HEK293 (cell line): ENCODE measurements around the gene YARS1.
A peak's percentile ranks its signal among the peaks of the same experiment; 100 is the strongest.

Experiments used
- CTCF ChIA-PET: fragments of 350-600 bp; formaldehyde crosslinking; extraction: SDS; loops from one replicate; lab custom pipeline; 2021; ENCODE audit warnings: antibody characterized with exemption; lab: Yijun Ruan, JAX
- POLR2A ChIA-PET: fragments of 300-600 bp; formaldehyde crosslinking; extraction: SDS; loops from one replicate; lab custom pipeline; 2020; ENCODE audit warnings: antibody characterized with exemption, inconsistent platforms; lab: Yijun Ruan, JAX
- H3K27ac ChIP-seq: fragments of 200-500 bp; sonication (Bioruptor generic); 2 replicates; pipeline ENCODE4 v1.5.1; 2014; ENCODE audit warnings: low read depth, low read length, control low read depth, inconsistent platforms; ENCODE audit errors: extremely low read depth
- H3K36me3 ChIP-seq, 2 experiments: fragments of 200-500 bp in 1 of 2; sonication (Bioruptor generic) in 1 of 2; 1 replicate in 1 of 2; 2 replicates in 1 of 2; pipeline ENCODE4 v1.5.1; 2014 to 2017; ENCODE audit warnings: inconsistent platforms in 2 of 2, low read length in 2 of 2; ENCODE audit not compliant: control insufficient read depth in 2 of 2, insufficient read depth in 1 of 2
- H3K4me1 ChIP-seq: fragments of 200-500 bp; sonication (Bioruptor generic); 2 replicates; pipeline ENCODE4 v1.5.1; 2014; ENCODE audit warnings: mild to moderate bottlenecking, low read length, inconsistent platforms; ENCODE audit not compliant: control insufficient read depth, insufficient read depth
- H3K4me3 ChIP-seq: 2 replicates; pipeline ENCODE4 v1.5.1; 2011; ENCODE audit warnings: low read depth, mild to moderate bottlenecking, control low read depth, low read length, moderate library complexity
- H3K9me3 ChIP-seq: fragments of 200-500 bp; sonication (Bioruptor generic); 2 replicates; pipeline ENCODE4 v1.5.1; 2014; ENCODE audit warnings: low read depth, low read length, inconsistent platforms; ENCODE audit not compliant: control insufficient read depth, insufficient read depth
- HOXC10 ChIP-seq: sonication (generic); formaldehyde crosslinking; IDR thresholded peaks from 2 replicates; pipeline ENCODE4 v1.8.1; 2023; ENCODE audit warnings: mild to moderate bottlenecking, missing genetic modification reagents
- KLF1 ChIP-seq: fragments of 450-650 bp; formaldehyde crosslinking; IDR thresholded peaks from 2 replicates; pipeline ENCODE4 v1.5.1; 2016; ENCODE audit warnings: missing biosample characterization, missing genetic modification characterization
- KLF9 ChIP-seq: fragments of 450-650 bp; formaldehyde crosslinking; IDR thresholded peaks from 2 replicates; pipeline ENCODE4 v1.5.1; 2016; ENCODE audit warnings: missing biosample characterization, missing genetic modification characterization, low read depth
- OSR2 ChIP-seq: fragments of 450-650 bp; formaldehyde crosslinking; IDR thresholded peaks from 2 replicates; pipeline ENCODE4 v1.5.1; 2016; ENCODE audit warnings: missing biosample characterization, missing genetic modification characterization
- SCRT2 ChIP-seq: fragments of 450-650 bp; formaldehyde crosslinking; IDR thresholded peaks from 2 replicates; pipeline ENCODE4 v1.5.1; 2016; ENCODE audit warnings: missing biosample characterization, missing genetic modification characterization
- WT1 ChIP-seq: fragments of 450-650 bp; formaldehyde crosslinking; IDR thresholded peaks from 2 replicates; pipeline ENCODE4 v1.5.1; 2016; ENCODE audit warnings: missing biosample characterization, missing genetic modification characterization
- ZBTB17 ChIP-seq: fragments of 450-650 bp; formaldehyde crosslinking; IDR thresholded peaks from 2 replicates; pipeline ENCODE4 v1.5.1; 2016; ENCODE audit warnings: missing biosample characterization, missing genetic modification characterization
- ZFHX2 ChIP-seq: fragments of 450-650 bp; formaldehyde crosslinking; conservative IDR thresholded peaks from 2 replicates; pipeline ENCODE4 v1.5.1; 2016; ENCODE audit warnings: missing biosample characterization, missing genetic modification characterization
- ZFP37 ChIP-seq: fragments of 450-650 bp; formaldehyde crosslinking; IDR thresholded peaks from 2 replicates; pipeline ENCODE4 v1.5.1; 2016; ENCODE audit warnings: missing biosample characterization, missing genetic modification characterization
- ZNF121 ChIP-seq: fragments of 450-650 bp; formaldehyde crosslinking; IDR thresholded peaks from 2 replicates; pipeline ENCODE4 v1.5.1; 2016; ENCODE audit warnings: missing biosample characterization, missing genetic modification characterization
- ZNF140 ChIP-seq: fragments of 450-650 bp; formaldehyde crosslinking; IDR thresholded peaks from 2 replicates; pipeline ENCODE4 v1.5.1; 2016; ENCODE audit warnings: missing biosample characterization, missing genetic modification characterization
- ZNF335 ChIP-seq: fragments of 450-650 bp; formaldehyde crosslinking; conservative IDR thresholded peaks from 2 replicates; pipeline ENCODE4 v1.5.1; 2016; ENCODE audit warnings: missing biosample characterization, missing genetic modification characterization
- ZNF341 ChIP-seq: fragments of 450-650 bp; formaldehyde crosslinking; IDR thresholded peaks from 2 replicates; pipeline ENCODE4; 2016; ENCODE audit warnings: low read depth, missing biosample characterization, missing genetic modification characterization
- ZNF510 ChIP-seq: fragments of 450-650 bp; formaldehyde crosslinking; IDR thresholded peaks from 2 replicates; pipeline ENCODE4 v1.5.1; 2018; ENCODE audit warnings: mild to moderate bottlenecking, missing genetic modification characterization, missing biosample characterization; ENCODE audit not compliant: insufficient replicate concordance
- ZNF561 ChIP-seq: fragments of 450-650 bp; IDR thresholded peaks from 2 replicates; pipeline ENCODE4 v1.5.1; 2018; ENCODE audit warnings: missing biosample characterization, missing genetic modification characterization, borderline replicate concordance
- ZNF664 ChIP-seq: fragments of 450-650 bp; formaldehyde crosslinking; IDR thresholded peaks from 2 replicates; pipeline ENCODE4 v1.5.1; 2016; ENCODE audit warnings: missing biosample characterization, missing genetic modification characterization
- ZSCAN30 ChIP-seq: fragments of 450-650 bp; IDR thresholded peaks from 2 replicates; pipeline ENCODE4 v1.5.1; 2018; ENCODE audit warnings: missing biosample characterization, mild to moderate bottlenecking, missing genetic modification characterization, moderate library complexity
- TF ChIP-seq, protein P1 (sequence below): fragments of 450-650 bp; formaldehyde crosslinking; IDR thresholded peaks from 2 replicates; pipeline ENCODE4 v1.5.1; 2017; ENCODE audit warnings: missing biosample characterization, missing genetic modification characterization

Gene YARS1

GRCh38 chr1:32765570-32766327 lies 51.4 kb downstream of the YARS1 start:
- H3K36me3 ChIP-seq = peaks cover 0 to 33% of the 10 kb centered on the region in 2 experiments; a peak in 2 of 3 replicates
- TF ChIP-seq KLF9 (tag by site-specific recombination) (peak; percentile 73), ZFHX2 (tag by site-specific recombination) (peak; percentile 38; the same call in 1 of the 2 replicates), ZSCAN30 (tag by site-specific recombination) (no peak), KLF1 (peak; percentile 58), ZNF121 (tag by site-specific recombination) (no peak)
- TF ChIP-seq, protein P1, sequence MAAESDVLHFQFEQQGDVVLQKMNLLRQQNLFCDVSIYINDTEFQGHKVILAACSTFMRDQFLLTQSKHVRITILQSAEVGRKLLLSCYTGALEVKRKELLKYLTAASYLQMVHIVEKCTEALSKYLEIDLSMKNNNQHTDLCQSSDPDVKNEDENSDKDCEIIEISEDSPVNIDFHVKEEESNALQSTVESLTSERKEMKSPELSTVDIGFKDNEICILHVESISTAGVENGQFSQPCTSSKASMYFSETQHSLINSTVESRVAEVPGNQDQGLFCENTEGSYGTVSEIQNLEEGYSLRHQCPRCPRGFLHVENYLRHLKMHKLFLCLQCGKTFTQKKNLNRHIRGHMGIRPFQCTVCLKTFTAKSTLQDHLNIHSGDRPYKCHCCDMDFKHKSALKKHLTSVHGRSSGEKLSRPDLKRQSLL (tag by site-specific recombination) = no peak
- no peaks in the 10 kb centered on the region for H3K9me3 ChIP-seq
- POLR2A ChIA-PET = no interaction called here
- no peak overlapping the region for H3K27ac ChIP-seq
- H3K4me1 ChIP-seq = peaks cover 8% of the 10 kb centered on the region; the same call in 1 of the 2 replicates
- H3K4me3 ChIP-seq = no peak overlapping the region
- CTCF ChIA-PET = interaction anchor here (0.5 to 1.3 kb wide), 4 partner anchors 10 to 54 kb away, joined by 3 to 8 read pairs (median 4); no protein-coding TSS in a partner anchor

DNA sequence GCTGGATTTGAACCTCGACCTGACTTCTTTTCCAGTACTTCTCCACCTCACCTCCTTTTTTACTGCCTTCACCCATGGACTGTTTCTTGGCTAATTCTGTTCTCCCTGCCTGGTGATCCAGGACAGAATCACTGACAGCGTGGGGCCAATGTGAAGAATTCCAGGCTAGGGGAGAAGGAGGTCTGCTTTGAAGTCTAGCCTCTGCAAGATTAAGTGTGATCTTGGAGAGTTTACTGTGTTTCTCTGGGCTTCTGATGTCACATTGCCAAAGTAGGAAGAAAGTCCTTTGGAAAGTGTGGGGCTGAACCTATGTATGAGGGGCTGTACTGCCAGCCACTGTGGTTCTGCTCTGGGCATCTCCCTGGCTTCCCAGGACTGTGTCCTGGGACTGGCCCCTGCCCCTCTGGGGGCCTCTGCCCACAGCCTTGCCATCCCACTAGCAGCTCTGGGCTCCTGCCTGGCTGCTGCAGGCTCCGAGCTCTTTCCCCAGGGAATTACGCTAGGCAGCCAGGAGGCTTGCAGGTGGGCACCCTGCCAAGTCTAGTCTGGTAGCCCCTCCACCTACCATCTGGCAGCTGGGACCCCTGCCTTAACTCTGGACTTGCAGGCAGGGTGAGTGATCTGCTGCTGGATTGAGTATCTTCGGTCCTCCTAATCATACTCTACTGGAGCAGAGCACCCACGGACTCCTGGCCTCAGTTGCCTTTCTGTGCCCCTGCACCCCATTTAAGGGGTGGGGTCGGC lies 52.2 kb downstream of the YARS1 start:
- H3K4me3 ChIP-seq = no peak overlapping the region
- POLR2A ChIA-PET = interaction anchor here (0.5 kb wide), 1 partner anchor 25 kb away, joined by 4 read pairs; no protein-coding TSS in a partner anchor

DNA sequence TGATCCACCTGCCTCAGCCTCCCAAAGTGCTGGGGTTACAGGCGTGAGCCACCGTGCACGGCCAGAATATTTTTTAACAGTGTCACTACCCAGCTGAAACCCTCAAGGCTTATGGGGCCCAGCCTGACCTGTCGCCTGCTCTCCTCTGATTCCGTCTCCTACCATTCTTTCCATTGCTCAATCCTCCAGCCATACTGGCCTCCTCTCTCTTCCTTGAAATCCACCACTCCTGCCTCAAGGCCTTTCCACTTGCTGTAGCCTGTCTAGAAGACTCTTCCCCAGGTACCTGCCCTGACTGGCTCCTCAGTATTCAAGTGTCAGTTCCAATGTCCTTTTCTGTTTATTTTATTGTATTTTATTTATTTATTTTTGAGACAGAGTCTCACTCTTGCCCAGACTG lies 53.9 kb downstream of the YARS1 start:
- H3K4me1 ChIP-seq = peaks cover 23% of the 10 kb centered on the region
- peaks cover 0 to 8% of the 10 kb centered on the region in 2 experiments; a peak in 2 of 3 replicates for H3K36me3 ChIP-seq
- ChIA-PET CTCF (interaction anchor here (2.0 kb wide), 1 partner anchor 50 kb away, joined by 13 read pairs; no protein-coding TSS in a partner anchor), POLR2A (interaction anchor here (0.7 kb wide), 1 partner anchor 17 kb away, joined by 3 read pairs; no protein-coding TSS in a partner anchor)
- no peak overlapping the region for H3K4me3 ChIP-seq
- no peaks in the 10 kb centered on the region for H3K9me3 ChIP-seq
- peak; percentile 69; the same call in 1 of the 2 replicates for TF ChIP-seq SCRT2
- no peak for TF ChIP-seq WT1 (tag by site-specific recombination)
- TF ChIP-seq OSR2 (tag by site-specific recombination) = no peak
- H3K27ac ChIP-seq = no peak overlapping the region

More for the DNA sequence above, 52.2 kb downstream of the YARS1 start:
- Histone ChIP-seq H3K9me3 (no peaks in the 10 kb centered on the region), H3K4me1 (peaks cover 12% of the 10 kb centered on the region), H3K27ac (no peak overlapping the region), H3K36me3 (peaks cover 0 to 26% of the 10 kb centered on the region in 2 experiments; a peak in 2 of 3 replicates)
- CTCF ChIA-PET = interaction anchor here (0.5 to 1.4 kb wide), 4 partner anchors 8 to 113 kb away, joined by 3 to 8 read pairs (median 5); no protein-coding TSS in a partner anchor
- TF ChIP-seq ZFP37 (tag by site-specific recombination) = no peak
- TF ChIP-seq ZBTB17 (tag by site-specific recombination) = peak; percentile 52
- TF ChIP-seq, all 188 proteins: peak for 1

DNA sequence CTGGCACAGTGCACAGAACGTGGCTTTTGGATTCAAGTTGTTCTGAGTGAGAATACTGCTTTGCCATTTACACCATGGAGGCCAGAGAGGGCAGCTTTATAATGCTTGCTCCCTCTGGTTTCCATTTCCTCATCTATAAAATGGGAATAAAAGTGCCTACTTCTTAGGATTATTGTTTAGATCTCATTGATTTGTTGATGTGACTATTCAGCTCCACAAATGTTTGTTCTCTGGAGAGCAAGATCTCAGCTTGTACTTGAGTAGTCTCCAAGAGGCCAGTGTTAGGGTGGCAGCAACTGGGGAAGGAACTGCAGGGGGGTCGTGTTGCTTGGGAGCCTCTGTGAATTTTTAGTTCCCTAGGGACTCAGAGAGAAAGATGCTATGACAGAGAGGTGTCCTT lies 55.2 kb downstream of the YARS1 start:
- peaks cover 19% of the 10 kb centered on the region for H3K4me1 ChIP-seq
- POLR2A ChIA-PET = interaction anchor here (0.7 kb wide), 1 partner anchor 55 kb away, joined by 4 read pairs; the partner anchor contains the start of genes S100PBP and YARS1
- no peaks in the 10 kb centered on the region; a peak in 1 of 3 replicates for H3K36me3 ChIP-seq
- no peaks in the 10 kb centered on the region for H3K9me3 ChIP-seq
- TF ChIP-seq HOXC10 (CRISPR knock-in tag) (no peak), ZNF140 (tag by site-specific recombination) (no peak), ZNF341 (tag by site-specific recombination) (no peak), ZNF335 (tag by site-specific recombination) (0 out of 2 replicates have a peak, but pooled peaks have one; percentile 3), ZNF664 (tag by site-specific recombination) (no peak), ZNF561 (tag by site-specific recombination) (no peak), ZNF510 (no peak)
- no peak overlapping the region for H3K4me3 ChIP-seq
- no peak overlapping the region for H3K27ac ChIP-seq
- CTCF ChIA-PET = interaction anchor here (0.7 to 2.0 kb wide), 3 partner anchors 11 to 242 kb away, joined by 3 to 13 read pairs (median 8); no protein-coding TSS in a partner anchor
